ENCODE data around the gene PLCL2.

The PLCL2 gene

DNA sequence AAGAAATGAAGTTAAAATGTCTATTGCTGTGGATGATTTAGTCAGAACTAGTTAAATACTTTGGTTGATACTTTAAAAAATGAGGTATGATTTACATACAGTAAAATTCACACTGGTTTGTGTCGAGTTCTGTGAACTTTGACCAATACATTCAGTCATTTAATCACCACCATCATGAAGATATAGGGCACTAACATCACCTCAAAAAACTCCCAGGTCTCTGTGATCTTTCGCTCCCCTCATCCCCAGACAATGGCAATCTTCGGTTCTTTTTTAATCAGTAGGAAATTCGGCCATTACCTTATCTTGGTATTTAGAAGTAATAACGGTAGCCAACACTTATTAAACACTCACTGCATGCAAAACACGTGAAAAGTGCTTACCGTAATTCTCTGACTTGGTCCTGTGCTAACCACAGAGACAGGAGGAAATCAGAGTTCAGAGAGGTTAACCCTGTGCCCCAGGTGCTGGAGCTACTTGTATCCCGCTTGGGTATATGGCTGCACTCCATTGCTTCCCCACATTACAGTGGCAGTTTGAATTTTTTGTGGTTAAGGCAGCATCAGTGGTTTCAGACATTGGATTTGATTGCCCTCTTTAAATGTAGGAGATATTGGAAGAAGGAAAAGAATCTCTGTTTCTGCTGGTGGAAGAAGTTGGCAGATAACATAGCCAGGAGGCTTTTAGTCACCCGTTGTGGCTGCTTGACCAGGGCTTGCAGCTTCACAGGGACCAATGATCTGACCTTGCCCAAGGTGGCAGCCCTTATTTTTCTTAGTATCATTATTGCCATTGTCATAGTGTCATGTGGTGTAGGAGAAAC, 4.2 kb downstream of the PLCL2 start:
- in situ Hi-C loops (cut with MboI; ENCODE audit: low sequenced_read_pairs): no loop called here

DNA sequence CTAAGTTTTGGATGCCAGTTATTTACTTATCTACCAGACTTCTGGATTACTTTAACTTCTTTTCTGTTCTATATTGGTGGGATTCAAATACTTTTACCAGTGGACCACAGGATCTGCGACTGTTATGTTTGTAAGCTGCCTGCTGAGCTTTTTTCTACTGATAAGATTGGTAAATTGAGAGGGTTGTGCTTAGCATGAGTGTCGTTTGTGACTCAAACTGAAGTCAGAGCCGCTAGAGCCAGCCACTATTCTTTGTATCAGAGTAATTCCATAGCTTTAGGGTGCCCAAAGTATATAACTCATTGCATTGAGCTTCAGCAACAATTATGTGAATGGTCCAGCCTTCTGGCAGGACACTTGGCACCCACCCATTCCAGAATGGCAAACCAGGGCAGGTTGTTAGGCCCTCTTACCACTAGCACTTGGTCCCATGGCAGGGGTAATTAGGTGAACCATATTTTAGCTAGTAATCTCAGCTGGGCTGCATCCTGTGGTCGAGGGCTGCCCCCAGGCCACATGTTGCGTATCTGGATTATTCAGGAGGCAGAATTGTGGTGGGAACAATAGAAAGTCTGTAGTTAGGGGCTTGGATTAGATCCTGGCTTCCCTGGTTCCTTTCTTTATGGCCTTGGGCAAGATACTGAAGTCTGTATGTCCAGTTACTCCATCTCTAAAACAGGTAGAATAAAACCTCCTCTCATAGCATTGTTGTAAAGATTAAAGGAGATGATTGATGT, 6.0 kb downstream of the PLCL2 start:
- in situ Hi-C loops (cut with MboI; ENCODE audit: low sequenced_read_pairs): no loop called here

- in situ Hi-C loops (cut with MboI; ENCODE audit: low sequenced_read_pairs): no loop called here
Observed at GRCh38 chr3:16893618-16894200, 9.0 kb downstream of the PLCL2 start.

DNA sequence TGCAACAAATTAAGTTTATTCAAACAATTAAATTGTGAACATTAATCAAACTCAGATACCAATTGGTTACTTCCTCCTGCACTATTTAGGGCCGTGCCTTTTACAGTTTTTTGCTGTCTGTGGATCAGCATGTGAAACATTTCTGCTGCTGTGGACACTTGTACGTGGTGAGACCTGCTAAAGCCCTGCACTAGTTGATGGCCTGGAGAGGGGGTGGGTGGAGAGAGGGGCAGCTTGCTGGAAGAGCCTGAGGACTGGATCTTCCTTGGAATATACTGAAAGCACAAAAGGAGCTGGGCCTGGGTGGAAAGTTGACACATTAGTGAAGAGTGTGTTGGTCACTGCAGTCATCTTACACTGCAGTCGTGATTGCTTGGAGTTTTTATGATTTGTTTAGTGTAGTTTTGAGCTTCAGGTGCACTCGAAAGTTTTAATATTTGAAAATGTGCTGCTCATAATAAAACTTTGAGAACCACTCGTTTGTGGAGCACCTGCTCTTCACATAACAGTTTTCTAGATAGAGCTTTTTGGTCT, 11.4 kb downstream of the PLCL2 start:
- in situ Hi-C loops (cut with MboI; ENCODE audit: low sequenced_read_pairs): no loop called here

DNA sequence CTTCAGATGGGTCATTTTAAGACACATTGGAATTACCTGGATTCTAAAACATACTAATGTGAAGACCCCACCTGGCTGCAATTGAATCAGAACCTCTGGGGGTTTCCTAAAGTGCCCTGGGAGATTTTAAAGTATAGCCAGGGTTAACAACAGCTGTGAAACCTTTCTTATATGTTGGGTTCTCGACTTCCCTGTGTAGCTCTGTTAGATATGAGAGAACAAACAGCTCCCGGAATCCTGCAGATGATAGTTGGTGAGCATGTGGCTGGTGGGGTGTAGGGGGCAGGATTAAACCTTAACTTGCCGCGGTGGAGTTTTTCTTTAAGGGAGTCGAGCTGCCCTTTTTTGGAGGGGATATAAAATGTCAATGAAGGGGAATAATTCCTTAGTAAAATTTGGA, 12.1 kb downstream of the PLCL2 start:
- in situ Hi-C loops (cut with MboI; ENCODE audit: low sequenced_read_pairs): no loop called here

DNA sequence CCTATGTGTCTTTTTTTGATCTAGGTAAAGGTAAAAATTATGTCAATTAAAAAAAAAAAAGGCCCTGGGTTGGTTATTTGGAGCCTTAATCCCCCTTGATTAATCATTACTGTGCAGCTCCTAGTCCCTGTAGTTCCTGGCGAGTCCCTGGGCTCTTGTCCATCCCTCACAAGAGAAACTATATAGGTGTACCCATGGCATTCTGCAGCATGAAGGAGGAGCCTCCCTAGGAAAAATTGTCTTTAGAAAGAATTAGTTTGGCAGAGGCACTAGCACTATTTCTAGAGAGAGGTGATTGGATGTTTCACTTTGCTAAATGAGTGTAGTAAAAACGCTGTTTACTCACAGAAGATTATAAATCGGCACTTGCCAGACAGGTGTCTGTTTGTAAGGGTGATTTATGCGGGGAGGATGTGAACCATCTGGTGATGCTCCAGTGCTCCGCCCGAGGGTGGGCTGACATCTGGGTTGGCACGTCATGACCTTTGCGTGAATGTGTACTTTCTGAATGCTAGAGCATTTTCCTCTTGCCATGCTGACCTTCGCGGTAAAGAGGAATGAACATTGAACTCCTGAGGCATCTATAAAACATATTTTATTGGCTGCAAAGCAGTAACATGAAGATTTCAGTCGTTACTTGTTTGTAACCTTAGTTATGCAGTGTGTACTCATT, 12.6 kb downstream of the PLCL2 start:
- in situ Hi-C loops (cut with MboI; ENCODE audit: low sequenced_read_pairs): no loop called here

DNA sequence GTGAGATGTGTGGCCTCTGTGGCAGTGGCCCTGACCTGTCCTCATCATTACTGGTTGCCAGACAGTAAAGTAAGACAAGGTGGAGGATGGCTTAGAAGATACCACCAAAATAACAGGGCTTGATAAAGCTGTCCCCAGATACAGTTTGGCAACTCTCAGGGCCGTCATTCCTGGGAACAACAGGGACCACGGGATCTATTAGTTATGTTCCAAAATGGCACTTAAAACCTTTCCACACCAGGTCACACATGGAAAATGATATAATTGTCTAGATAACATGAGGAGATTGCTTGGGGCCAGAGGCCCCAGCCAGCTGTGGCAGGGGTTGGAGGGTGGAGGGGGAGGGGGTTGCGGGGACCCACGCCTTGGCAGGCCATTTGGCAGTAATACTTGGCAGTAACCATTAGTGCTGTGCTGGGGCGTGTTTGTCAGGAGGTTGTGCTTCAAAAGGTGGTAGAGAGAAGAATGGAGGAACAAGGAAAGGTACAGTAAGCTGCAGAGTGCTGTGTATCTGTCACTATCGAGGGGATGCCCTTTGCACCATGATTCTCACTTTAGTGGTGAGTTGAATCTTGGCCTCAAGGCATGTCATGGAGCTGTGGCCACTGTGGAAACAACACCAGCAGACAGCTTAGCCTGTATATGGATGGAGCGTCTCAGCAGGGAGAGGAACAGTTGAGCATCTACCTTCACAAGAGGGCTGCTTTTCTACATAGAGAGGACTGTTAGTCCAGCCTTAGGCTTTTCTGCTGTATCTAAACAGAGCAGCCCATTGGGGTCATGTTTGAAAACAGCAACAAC, 14.0 kb downstream of the PLCL2 start:
- in situ Hi-C loops (cut with MboI; ENCODE audit: low sequenced_read_pairs): no loop called here

GRCh38 chr3:16899919-16900318, 15.2 kb downstream of the PLCL2 start:
- in situ Hi-C loops (cut with MboI; ENCODE audit: low sequenced_read_pairs): no loop called here

- in situ Hi-C loops (cut with MboI; ENCODE audit: low sequenced_read_pairs): no loop called here
Observed at GRCh38 chr3:16900779-16901440, 16.2 kb downstream of the PLCL2 start.

GRCh38 chr3:16904423-16905417, 20.0 kb downstream of the PLCL2 start:
- in situ Hi-C loops (cut with MboI; ENCODE audit: low sequenced_read_pairs): no loop called here

- in situ Hi-C loops (cut with MboI; ENCODE audit: low sequenced_read_pairs): no loop called here
Observed at GRCh38 chr3:16905704-16906103, 20.9 kb downstream of the PLCL2 start.

DNA sequence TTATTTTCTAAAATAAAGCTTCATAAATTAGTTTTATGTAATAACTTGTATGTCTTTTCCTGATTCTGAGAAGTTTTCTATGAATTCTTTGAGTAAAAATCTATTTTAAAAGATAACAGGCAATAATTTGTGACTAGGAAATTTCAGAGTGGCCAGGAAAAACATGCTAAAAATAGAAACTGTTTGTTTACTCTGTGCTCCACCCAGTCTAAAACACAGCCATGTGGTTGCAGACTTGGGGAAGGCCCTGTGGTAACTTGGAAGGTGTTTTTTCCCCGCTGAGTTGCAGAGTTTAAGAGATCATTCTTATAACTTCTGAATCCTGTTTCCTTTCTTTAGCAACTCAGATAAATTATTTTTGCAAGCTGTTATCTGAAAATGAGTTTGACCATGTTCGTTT, 21.9 kb downstream of the PLCL2 start:
- in situ Hi-C loops (cut with MboI; ENCODE audit: low sequenced_read_pairs): no loop called here

DNA sequence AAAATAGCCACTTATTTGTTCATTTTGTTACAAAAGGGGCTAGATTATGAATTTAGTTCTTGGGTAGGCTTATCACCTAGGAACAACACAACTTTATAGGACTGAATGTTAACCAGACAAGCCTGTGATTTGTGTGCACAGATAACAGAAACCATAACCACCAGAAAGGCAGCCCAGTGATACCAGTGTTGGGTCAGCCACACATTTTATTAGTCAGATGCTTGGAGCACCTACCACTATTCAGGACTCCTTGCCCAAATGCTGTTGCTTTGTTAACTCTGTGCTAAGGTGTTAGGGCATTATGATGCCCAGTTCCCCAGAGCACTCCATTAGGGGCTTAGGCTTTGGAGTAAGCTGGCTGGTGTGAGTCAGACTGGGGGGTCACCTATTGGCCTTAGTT, 22.5 kb downstream of the PLCL2 start:
- in situ Hi-C loops (cut with MboI; ENCODE audit: low sequenced_read_pairs): no loop called here

DNA sequence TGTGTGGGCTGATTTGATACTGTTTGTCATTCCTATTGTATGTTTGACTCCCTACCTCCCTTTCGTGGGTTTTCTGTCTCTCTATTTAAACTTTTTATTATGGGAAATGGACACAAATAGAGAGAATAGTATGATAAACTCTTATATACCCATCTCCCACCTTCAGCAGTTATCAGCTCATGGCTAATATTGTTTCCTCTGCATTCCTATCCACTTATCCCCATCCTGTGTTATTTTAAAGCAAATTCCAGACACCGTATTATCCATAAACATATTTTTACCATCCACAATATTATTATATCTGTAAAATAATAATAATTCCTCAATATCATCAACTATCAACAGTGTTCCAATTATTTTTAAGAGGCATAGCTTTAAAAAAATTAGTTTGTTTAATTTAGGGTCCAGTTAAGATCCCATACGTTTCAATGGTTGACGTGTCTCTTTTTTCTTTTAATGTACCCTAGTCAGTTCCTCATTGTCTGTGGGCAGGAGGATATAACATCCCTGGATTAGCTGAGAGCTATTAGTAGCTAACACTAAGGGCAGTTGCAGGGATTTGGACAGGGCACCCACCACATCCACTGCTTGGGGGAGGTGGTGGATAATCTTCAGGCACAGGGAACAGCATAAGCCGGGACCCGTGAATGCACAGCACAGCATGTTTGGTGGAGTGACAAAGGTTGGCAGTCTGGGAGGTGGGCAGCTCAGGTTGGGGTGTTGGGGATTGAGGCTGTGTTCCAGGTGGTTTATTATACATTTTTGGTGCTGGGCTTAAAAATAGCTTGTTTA, 23.5 kb downstream of the PLCL2 start:
- in situ Hi-C loops (cut with MboI; ENCODE audit: low sequenced_read_pairs): no loop called here

DNA sequence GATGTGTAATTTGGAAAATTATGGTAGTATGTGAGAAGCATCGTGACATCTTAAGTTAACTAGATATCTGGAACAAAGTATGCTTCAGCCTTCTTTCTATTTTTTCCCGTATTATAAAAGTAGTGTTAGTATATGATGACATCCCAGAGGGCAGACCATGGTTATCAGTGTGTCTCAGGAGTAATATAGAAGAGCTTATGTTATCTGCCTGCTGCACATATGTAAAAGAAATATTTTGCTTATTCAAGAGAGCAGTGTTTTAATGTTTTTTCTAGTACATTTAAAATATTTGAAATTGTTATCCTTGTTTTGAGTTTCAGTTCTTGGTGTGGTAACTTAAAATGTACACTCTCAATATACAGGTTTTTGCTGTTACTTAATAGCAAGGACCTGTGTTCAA, 24.1 kb downstream of the PLCL2 start:
- in situ Hi-C loops (cut with MboI; ENCODE audit: low sequenced_read_pairs): no loop called here

- in situ Hi-C loops (cut with MboI; ENCODE audit: low sequenced_read_pairs): no loop called here
Observed at GRCh38 chr3:16909802-16910201, 25.0 kb downstream of the PLCL2 start.

DNA sequence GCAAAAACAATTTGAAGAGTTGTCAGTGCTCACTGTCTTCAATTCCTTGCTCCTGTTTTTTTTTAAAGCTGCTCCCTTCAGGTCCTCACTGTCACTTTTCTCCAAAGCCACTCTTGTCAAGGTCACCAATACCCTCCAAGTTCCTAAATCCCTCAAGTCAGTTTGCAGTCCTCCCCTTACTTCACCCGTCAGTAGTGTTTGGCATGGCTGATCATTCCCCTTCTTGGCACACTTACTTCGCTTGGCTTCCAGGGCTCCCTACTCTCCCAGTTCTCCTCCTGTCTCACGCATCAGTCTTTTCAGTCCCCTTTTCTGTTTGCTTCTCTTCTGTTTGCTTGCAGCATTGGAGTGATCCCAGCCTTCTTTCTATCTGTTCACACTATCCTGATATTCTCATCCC, 25.5 kb downstream of the PLCL2 start:
- in situ Hi-C loops (cut with MboI; ENCODE audit: low sequenced_read_pairs): no loop called here

GRCh38 chr3:16911916-16912315, 27.2 kb downstream of the PLCL2 start:
- in situ Hi-C loops (cut with MboI; ENCODE audit: low sequenced_read_pairs): no loop called here

Measured in HL-60/S4 (cell line).